Dedifferentiated amniotic fluid mesenchymal stem cell (primary cell): ENCODE measurements around the gene KCNH1.
"Not testable (repeated sequence)": the region's sequence is repeated elsewhere in the genome, so short reads cannot be mapped to it uniquely, and the experiment has no call there.

Source experiments
- DNase-seq: peaks from one replicate; pipeline ENCODE4 v3.0.0-alpha.2; 2016; ENCODE audit errors: extremely low spot score

The KCNH1 gene

GRCh38 chr1:211095381-211095780, 38.6 kb downstream of the KCNH1 start:
- no peak for DNase-seq

GRCh38 chr1:211092955-211093354, 41.0 kb downstream of the KCNH1 start:
- DNase-seq: no peak

- DNase-seq: no peak
These were observed 42.1 kb downstream of the KCNH1 start for GRCh38 chr1:211091867-211092266.

GRCh38 chr1:211089536-211089935, 44.4 kb downstream of the KCNH1 start:
- DNase-seq: no peak

GRCh38 chr1:211088156-211088555, 45.8 kb downstream of the KCNH1 start:
- no peak for DNase-seq

GRCh38 chr1:211082824-211083223, 51.1 kb downstream of the KCNH1 start:
- no peak for DNase-seq

- DNase-seq: not testable (repeated sequence)
These were observed 52.5 kb downstream of the KCNH1 start for GRCh38 chr1:211081447-211081846.

GRCh38 chr1:211068976-211069375, 65.0 kb downstream of the KCNH1 start:
- DNase-seq: no peak

- DNase-seq: no peak
These were observed 67.1 kb downstream of the KCNH1 start for GRCh38 chr1:211066781-211067384.

GRCh38 chr1:211041838-211042237, 92.1 kb downstream of the KCNH1 start:
- DNase-seq: not testable (repeated sequence)

- DNase-seq: peak; percentile 96
These were observed 96.9 kb downstream of the KCNH1 start for GRCh38 chr1:211037095-211037494.

GRCh38 chr1:211036381-211037060, 97.4 kb downstream of the KCNH1 start:
- DNase-seq: no peak

GRCh38 chr1:211035821-211036380, 98.0 kb downstream of the KCNH1 start:
- no peak for DNase-seq

GRCh38 chr1:211033921-211034525, 99.9 kb downstream of the KCNH1 start:
- no peak for DNase-seq

- no peak for DNase-seq
These were observed 109.0 kb downstream of the KCNH1 start for GRCh38 chr1:211024901-211025300.

- no peak for DNase-seq
These were observed 114.7 kb downstream of the KCNH1 start for GRCh38 chr1:211019266-211019665.

- no peak for DNase-seq
These were observed 115.3 kb downstream of the KCNH1 start for GRCh38 chr1:211018690-211019089.

- no peak for DNase-seq
These were observed 116.8 kb downstream of the KCNH1 start for GRCh38 chr1:211017075-211017718.

- DNase-seq: no peak
These were observed 119.7 kb downstream of the KCNH1 start for GRCh38 chr1:211014275-211014674.

- DNase-seq: no peak
These were observed 120.4 kb downstream of the KCNH1 start for GRCh38 chr1:211013346-211014240.

GRCh38 chr1:211011128-211011527, 122.8 kb downstream of the KCNH1 start:
- DNase-seq: not testable (repeated sequence)
